Activated CD4-positive, alpha-beta T cell treated with anti-CD3 and anti-CD28 coated beads, Interleukin-2, amount 50 U/mL, for 16 hours (primary cell): ENCODE data around the gene FAM83E.
"Not testable (repeated sequence)": the region's sequence is repeated elsewhere in the genome, so short reads cannot be mapped to it uniquely, and the experiment has no call there.

Source experiments
- DNase-seq: peaks from one replicate; pipeline ENCODE4 v3.0.0-alpha.2; 2020

Gene FAM83E

DNA sequence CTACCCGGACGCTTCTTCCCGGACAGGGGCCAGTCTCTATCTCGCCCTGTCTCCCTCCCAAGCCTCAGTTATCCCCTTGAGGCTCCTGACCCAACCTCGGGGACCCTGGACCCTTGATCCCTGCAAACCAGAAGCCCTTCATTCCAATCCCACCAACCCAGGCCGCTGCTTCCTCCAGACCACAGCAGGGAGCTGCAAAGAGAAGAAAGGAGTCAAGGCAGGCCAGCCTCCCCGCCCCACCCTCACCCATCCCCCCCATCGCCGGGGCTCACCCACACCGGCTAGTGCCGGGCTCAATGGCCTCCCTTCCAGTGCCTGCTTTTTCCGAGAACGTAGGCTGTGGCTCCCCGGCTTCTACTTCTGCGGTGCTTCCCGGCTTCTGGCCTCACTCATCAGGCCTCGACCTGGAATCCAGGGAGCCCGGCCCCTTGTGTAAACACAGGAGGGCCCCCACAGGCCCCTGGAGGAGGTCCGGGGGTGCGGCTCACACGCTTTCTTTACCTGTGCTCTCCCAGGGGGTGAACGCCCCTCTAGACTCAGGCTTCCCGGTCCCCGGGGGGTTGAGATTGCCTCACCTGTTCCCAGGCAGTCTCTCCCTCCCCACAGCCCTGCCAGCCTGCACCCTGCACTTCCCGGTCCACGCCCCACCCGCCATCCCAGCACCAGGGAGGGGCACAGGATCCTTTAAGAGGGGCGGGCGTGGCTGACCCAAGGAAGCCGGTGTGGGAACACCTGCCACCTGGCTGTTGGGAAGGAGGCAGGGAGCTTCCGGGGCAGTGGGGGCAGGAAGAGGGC is at the start of gene FAM83E:
TSS of gene FAM83E (minus strand) at position 641 of the 795 bp plus-strand sequence. CDS start 1,704 bp downstream, outside the sequence.
- no peak for DNase-seq

DNA sequence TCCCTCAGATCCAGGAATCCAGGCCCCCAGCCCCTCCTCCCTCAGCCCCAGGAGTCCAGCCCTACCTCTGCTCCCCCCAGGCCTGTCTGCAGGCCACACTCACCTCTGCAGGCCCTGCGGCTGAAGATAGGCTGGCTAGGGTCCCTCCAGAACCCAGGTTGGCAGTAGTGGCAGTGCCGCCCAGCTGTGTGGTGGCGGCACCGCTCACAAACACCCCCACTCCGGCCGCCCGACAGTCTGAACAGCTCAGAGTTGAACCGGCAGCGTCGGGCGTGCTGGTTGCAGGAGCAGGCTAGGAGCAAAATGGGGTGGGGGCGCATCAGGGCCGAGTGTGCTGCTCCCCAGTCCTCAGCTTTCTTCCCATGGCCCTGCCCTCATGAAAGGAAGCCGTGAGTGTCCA is 49.6 kb upstream of the FAM83E start:
- DNase-seq, result no peak

DNA sequence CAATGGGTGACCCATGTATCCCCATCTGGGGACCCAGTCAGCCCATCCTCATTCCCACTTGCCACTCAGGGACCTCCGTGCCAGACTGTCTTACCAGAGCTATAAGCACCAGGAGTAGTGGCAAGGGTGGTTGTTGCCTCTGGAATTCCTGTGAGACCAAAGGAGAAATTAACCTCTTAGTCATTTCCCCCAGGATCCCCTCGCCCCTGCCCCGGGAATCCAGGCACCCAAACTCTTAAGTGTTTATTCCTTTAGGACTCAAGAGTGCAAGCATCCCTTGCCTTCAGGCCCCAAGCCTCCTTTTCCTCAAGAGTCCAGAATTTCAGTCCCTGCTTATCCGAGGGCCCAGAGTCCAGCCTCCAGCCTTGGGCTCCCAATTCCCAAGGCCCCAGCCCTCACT is 48.8 kb upstream of the FAM83E start:
- no peak for DNase-seq

DNA sequence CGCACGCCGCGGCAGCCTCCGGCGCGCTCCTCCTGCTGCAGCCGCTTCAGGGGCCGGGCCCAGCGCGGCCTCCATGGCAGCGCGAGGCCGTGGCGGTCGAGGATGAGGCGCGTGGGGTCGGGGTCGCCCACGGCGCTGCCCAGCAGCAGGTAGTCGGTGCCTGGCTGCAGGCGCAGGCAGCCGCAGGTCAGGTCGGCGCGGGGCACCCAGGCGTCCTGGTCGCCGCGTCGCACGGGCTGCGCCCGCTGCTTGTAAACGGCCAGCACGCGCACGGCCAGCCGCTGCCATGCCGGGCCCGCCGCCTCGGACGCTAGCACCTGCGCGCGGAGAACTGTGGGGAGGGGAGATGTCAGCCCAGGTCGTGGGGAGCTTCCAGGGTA is 46.8 kb upstream of the FAM83E start:
- no peak for DNase-seq

GRCh38 chr19:48660852-48661710 is 46.2 kb upstream of the FAM83E start:
- DNase-seq, result peak; percentile 94

DNA sequence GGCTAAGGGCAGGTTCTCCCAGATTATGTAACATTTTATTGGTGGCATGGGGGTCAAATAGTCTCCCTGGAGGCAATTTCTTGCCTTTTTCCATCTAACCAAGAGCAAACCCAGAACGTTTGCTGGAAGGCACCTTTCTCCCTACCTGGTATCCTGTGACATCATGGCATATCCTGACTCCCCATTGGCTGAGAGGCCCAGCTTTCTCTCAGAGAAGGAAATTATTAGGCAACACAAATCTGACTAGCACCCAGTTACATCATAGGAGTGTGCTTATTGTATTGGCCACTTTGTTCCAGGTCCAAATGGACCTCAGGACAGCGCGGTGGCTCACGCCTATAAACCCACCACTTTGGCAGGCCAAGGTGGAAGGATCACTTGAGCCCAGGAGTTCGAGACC is 44.9 kb upstream of the FAM83E start:
- no peak for DNase-seq

GRCh38 chr19:48658483-48658882 is 43.6 kb upstream of the FAM83E start:
- no peak for DNase-seq

GRCh38 chr19:48657828-48658227 is 43.0 kb upstream of the FAM83E start:
- DNase-seq, result not testable (repeated sequence)

DNA sequence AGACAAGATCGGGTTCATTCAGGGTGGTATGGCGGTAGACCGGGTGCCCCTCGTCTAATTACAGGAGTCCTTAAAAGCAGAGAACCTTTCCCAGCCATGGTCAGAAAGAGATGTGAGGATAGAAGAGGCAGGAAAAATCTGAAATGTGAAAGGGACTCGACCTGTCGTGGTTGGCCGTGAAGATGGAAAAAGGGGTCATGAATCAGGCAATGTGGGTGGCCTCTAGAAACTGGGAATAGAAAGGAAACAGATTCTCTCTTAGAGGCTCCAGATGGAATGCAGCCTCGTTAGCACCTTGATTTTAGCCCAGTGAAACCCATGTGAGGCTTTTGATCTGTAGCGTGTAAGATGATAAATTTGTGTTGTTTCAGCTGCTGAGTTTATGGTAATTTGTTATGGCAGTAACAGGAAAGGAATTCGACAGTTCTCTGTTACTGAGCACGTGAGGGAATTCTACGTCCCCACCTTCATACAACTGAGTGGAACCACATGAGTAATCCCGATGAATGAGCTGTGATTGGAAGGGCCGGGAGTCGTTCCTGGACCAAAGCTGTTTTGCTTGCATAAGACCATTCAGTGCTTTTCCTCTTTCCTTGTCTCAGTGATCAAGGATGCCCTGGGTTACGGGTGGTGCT is 42.1 kb upstream of the FAM83E start:
- no peak for DNase-seq

DNA sequence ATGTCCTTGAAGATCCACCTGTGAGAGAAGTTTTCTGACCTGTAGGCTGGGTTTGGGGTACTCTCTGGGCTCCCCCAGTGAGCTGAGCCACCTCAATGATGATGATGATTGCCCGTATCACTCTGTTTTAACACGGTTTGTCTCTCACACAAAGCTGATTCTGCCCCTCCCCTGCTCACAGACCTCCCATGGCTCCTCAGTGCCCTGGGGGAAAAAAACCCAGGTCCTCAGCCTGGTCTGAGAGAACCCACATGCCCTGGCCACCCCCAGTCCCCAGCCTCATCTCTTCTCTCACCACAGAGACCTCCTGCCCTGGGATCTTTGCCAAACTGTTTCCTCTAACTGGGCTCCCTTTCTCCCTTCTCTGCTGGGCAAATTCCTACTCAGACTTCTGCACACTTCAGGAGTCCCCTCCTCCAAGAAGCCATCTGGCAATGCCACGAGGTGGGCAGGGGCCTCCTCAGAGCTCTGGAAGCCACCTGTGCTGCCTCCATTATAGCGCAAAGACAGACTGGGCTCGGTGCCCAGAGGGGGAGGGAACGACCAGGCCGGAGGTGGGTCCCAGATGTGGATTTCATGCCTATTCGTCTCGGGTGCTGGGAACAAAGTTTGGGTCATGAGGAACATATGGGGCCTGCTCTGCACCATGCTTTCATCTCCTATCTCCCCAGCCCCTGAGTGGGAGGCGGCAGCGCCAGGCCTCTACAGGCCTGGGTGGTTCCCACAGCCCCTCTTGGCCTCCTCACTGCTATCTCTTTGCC is 39.6 kb upstream of the FAM83E start:
- DNase-seq, result no peak

- no peak for DNase-seq
Observed at GRCh38 chr19:48651683-48652048, 36.8 kb upstream of the FAM83E start.

DNA sequence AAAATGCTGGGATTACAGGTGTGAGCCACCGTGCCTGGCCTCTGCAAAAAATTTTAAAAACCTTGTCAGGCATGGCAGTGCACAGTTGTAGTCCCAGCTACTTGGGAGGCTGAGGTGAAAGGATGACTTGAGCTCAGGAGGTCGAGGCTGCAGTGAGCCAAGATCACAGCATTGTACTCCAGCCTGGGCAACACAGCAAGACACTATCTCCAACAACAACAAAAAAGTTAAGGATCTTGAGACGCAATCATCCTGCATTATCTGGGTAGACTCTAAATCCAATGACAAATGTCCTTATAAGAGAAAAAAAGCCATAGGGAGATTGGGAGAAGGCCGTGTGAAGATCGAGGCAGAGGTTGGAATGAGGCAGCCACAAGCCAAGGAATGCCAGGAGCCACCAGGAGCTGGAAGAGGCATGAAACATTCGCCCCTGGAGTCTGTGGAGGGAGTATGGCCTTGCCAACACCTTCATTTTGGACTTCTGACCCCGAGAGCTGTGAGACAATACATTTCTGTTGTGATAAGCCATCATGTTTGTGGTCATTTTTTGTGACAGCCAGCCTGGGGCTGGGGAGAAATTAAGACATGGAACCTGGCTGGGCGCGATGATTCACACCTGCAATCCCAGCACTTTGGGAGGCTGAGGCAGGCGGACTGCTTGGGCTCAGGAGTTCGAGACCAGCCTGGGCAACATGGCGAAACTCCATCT is 36.3 kb upstream of the FAM83E start:
- DNase-seq, result no peak

GRCh38 chr19:48648134-48648533 is 33.3 kb upstream of the FAM83E start:
- no peak for DNase-seq

- no peak for DNase-seq
Observed at GRCh38 chr19:48646722-48647216, 31.9 kb upstream of the FAM83E start.

GRCh38 chr19:48646001-48646721 is 31.3 kb upstream of the FAM83E start, which contains the start of gene CA11:
Gene CA11 (minus strand): TSS chr19:48646187. CDS start chr19:48645632, 555 bp downstream.
- peak; percentile 93 for DNase-seq

GRCh38 chr19:48645620-48646000 is 30.7 kb upstream of the FAM83E start:
- DNase-seq, result no peak

GRCh38 chr19:48644839-48645619 is 30.2 kb upstream of the FAM83E start:
- DNase-seq, result peak; percentile 83

DNA sequence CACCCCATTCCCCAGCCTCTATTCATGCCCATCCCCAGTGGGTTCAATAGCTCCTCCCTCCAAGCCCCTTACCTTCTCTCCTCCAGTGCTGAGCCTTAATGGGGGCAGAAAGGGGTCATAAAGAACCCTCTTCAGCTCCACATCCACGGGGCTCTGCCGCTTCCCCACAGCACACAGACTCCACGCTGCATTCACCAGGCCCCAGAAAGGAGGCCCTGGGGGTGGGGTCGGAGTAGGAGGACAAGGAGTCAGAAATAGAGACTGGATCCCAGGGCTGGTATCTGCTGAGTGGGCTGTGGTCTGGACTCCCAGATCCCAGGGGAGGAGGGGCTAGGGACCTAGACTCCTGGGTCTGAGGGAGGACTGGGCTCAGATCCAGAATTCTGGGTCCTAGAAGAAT is 29.5 kb upstream of the FAM83E start:
- no peak for DNase-seq

DNA sequence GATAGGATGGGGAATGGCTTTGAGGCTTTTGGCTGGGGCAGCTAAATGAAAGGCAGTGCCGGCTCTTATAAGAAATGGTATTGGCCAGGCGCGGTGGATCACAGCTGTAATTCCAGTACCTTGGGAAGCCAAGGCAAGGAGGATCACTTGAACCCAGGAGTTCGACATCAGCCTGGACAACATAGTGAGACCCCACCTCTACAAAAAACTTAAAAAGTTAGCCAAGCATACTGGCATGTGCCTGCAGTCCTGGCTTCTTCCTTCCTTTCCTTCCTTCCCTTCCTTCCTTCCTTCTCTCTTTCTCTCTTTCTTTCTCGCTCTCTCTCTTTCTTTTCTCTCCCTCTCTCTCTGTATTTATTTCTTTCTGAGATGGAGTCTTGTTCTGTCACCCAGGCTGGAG is 28.0 kb upstream of the FAM83E start:
- DNase-seq, result no peak

- no peak for DNase-seq
Observed at GRCh38 chr19:48641850-48642249, 27.0 kb upstream of the FAM83E start.
